ENCODE measurements around the gene BCL2L1.
"Not testable (repeated sequence)": the region's sequence is repeated elsewhere in the genome, so short reads cannot be mapped to it uniquely, and the experiment has no call there.

BCL2L1 gene

GRCh38 chr20:31722257-31723068 lies at the start of gene BCL2L1:
TSS of gene BCL2L1 (minus strand) at chr20:31722868. CDS start at chr20:31722218, 650 bp downstream.
- peak; percentile 67 to 72 for DNase-seq (ENCODE audit: low read depth in 2 of 2)

DNA sequence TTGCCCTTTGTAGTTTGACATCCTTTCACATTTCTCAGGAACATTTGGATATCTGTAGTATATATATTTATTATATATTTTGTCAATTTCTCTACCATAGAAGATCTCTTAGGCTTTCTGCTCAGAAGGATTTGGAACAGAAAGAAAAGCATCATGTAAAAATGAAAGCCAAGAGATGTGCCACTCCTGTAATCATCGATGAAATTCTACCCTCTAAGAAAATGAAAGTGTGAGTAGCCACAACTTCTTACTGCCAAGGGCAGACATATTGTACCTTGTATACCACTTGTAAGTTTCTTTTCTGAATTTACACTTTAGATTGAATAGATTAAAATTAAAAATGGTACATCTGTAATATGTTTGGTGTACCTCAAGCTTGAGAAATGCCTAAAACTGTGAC lies 47.6 kb upstream of the BCL2L1 start:
- DNase-seq (ENCODE audit: low read depth in 2 of 2) = no peak

- no peak for DNase-seq (ENCODE audit: low read depth in 2 of 2)
Measured at GRCh38 chr20:31769681-31770080, 47.0 kb upstream of the BCL2L1 start.

DNA sequence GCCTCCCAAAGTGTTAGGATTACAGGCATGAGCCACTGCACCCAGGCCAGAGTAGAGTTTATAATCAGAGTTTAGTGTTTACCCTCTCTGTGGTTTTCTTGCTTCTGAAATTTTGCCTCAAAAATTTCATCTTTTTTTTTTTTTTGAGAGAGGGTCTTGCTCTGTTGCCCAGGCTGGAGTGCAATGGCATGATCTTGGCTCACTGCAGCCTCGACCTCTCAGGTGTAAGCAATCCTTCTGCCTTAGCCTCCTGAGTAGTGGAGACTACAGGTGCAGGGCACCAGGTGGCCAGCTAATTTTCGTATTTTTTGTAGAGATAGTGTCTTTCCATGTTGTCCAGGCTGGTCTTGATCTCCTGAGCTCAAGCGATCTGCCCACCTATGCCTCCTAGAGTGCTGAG lies 45.1 kb upstream of the BCL2L1 start:
- no peak for DNase-seq (ENCODE audit: low read depth in 2 of 2)

- DNase-seq (ENCODE audit: low read depth in 2 of 2) = no peak
Measured at GRCh38 chr20:31764641-31765305, 42.1 kb upstream of the BCL2L1 start.

DNA sequence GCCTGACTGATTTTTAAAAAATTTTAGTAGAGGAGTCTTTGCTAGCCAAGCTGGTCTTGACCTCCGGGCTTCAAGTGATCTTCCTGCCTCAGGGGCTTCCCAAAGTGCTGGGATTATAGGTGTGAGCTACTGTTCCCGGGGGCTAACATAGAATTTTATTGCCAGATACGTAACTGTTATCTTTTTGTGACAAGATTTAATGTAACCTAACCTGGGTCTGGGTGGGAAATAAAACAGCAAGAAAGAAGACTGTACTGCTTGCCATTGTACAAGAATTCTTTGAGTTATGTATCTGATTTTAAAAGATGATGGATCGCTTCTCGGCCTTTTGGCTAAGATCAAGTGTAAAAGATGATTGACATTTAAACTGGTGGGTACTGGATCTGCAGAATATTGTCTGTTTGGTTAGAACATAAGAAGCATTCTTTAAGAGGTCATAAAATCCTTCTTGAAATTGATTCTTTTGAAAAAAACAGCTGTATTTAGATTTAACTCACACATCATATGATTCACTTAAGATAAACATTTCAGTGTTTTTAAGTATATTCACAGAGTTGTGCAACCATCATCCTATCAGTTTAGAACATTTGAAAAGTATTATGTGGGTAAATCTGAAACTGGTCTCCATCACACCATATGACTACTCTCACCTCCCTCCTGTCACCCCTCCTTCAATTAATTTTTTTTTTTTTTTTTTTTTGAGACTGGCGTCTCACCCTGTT lies 38.0 kb upstream of the BCL2L1 start:
- no peak for DNase-seq (ENCODE audit: low read depth in 2 of 2)

GRCh38 chr20:31759836-31760518 lies 37.3 kb upstream of the BCL2L1 start:
- no peak for DNase-seq (ENCODE audit: low read depth in 2 of 2)

GRCh38 chr20:31758991-31759390 lies 36.3 kb upstream of the BCL2L1 start:
- no peak for DNase-seq (ENCODE audit: low read depth in 2 of 2)

DNA sequence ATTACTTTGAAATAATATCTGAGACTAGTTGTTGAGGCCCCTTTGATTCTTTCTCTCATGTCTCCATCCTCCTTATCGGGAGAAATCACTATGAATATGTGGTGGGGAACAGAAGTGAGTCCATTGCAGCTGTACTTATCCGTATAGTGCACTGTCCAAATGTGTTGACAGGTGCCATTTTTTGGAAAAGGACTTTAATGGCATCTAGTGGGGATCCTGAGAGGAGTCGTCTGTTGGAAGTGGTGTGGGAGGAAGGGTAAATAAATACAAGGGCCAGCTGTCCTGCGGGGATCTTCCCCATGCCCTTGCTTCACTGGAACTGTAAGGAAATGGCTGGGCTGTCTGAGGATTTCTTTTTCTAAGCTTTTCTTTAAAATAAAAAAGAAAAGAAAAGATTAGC lies 35.9 kb upstream of the BCL2L1 start:
- no peak for DNase-seq (ENCODE audit: low read depth in 2 of 2)

DNA sequence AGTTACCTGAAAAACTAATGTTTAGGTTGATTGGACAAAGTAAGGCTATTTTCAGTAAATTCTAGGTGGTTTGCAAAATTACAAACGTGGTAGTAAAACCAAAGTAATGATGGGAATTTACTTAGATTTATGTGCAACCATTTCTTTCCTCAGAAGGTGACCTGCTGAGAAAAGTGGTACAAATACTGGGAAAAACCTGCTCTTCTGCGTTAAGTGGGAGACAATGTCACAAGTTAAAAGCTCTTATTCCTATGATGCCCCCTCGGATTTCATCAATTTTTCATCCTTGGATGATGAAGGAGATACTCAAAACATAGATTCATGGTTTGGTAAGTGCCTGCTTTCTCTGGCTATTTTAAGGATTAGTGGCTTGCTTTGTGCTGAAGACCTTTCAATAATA lies 34.6 kb upstream of the BCL2L1 start:
- no peak for DNase-seq (ENCODE audit: low read depth in 2 of 2)

DNA sequence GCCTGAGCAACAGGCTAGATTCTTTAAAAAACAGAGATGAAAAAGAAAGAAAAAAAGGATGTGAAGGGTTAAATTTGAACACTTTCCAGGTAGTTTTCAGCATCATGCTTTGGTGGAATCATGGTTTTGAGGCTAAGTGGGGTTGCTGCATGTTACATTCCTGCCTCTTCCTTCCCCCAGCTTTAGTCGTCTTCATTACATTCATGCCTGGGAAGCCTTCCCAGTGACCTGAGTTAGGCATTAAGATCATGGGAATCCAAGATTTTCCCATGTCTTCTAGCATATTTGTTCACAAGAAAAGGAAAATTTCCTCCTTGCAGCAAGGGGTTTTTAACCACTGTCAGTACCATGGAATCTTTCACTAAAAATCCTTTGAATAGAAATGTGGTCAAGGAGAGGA lies 28.5 kb upstream of the BCL2L1 start:
- no peak for DNase-seq (ENCODE audit: low read depth in 2 of 2)

GRCh38 chr20:31749223-31749622 lies 26.6 kb upstream of the BCL2L1 start:
- no peak for DNase-seq (ENCODE audit: low read depth in 2 of 2)

GRCh38 chr20:31747640-31748039 lies 25.0 kb upstream of the BCL2L1 start:
- no peak for DNase-seq (ENCODE audit: low read depth in 2 of 2)

DNA sequence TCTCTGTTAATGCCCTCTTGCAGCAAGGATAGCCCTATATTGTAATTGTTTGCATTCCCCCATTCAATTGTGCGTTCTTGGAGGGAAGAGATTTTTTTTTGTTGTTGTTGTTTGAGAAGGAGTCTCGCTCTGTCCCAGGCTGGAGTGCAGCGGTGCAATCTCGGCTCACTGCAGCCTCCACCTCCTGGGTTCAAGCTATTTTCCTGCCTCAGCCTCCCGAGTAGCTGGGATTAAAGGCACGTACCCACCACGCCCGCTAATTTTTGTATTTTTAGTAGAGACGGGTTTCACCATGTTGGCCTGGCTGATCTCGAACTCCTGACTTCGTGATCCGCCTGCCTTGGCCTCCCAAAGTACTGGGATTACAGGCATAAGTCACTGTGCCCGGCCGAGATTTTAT lies 24.4 kb upstream of the BCL2L1 start:
- DNase-seq (ENCODE audit: low read depth in 2 of 2) = not testable (repeated sequence)

DNA sequence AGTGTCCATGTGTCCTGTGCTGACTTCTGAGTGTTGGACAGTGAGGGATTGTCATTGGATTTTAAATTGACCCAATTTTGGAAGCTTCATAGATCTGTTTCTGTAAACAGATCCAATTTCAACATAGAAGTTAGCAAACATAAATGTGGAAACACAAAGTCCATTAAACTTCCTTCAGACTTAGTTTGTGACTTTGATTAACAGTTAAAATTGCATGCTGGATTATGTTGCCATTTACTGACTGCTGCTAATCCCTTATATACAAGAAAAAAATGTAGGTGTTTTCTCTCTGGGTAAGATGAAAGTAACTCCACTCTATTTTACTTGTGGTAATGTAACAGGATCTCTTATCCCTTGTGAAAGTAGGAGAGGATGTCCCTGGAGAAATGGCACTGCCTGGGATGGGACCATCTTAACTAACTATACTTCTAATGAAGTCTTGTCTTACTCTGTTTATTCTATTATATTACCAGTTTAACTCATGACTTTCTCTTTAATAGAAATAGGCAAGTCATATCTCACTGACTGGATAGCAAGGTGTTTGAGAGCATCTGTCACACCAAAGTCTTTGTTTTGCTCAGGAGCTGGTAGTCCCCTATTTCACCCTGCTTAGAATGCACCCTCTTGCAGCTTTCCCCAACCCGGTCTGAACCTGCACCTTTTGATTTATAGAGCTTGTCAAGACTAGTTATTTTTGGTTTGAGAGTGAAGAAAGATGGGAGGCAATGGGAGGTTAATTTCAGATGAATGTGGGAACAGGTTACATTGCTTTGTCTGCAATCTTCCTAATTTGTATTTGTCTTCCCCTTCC lies 23.6 kb upstream of the BCL2L1 start:
- no peak for DNase-seq (ENCODE audit: low read depth in 2 of 2)

DNA sequence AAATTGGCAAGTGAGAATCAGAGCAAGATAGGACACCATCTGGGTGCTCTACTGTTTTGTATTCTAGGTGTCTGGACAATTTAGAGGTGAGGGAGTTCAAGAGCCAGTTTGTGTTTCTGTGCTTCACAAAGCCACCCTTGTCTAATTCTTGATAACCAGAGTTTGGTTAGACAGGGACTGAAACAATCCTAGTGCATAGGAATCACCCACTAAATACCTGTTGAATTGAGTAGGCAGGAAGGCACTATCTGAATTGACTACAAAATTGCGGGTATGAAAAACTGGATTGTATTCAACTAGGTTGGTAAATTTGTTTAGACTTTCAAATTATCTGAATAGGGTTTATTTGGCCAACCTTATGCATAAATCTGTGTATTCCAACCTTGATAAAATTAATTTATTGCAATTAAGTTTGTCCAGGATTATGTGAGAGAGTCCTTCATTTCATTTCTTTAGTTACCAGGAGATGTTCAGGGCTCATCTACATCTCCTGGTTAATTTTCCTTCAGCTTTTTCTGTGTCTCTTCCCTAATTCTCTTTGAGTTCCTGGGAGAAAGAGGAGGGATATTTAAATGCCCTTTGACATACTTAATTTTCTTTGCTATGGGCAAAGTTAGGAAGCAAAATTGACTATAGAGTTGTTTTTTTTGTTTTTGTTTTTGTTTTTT lies 18.1 kb upstream of the BCL2L1 start:
- no peak for DNase-seq (ENCODE audit: low read depth in 2 of 2)

DNA sequence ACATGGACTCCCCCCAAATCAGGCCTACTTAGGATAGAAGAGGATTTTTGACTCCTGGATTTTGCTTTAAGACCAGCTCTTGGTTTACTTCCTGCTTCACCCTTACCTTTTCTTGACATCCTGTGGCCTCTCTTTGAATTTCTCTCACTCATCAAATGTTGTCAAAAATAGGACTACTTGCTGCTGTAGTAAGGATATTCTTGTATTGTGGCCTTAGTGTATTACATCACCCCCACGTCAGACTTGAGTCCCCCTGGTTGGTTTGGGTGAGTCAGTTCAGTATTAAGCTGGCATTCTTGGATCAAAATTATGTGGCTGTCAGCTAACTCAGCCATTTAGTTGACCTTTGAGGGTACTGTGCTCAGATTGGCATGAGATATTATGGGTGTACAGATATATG lies 17.5 kb upstream of the BCL2L1 start:
- no peak for DNase-seq (ENCODE audit: low read depth in 2 of 2)

DNA sequence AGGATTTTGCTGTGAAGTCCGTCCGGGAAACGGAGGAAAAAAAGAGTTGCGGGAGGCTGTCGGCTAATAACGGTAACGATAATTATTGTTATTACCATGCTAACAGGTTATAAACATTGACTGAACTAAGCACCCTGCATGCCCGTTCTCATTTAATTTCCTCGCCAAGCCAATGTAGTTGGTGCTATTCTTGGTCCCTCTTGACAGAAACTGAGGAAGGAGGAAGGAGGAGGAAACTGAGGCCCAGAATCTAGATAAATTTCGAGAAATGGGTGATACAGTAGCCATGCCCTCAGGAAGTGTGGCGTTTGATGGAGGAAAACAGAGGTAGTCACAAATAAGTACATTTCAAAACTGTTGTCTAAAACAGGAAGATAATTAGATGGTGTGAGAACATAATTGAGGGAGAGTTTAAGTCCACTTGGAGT lies 16.9 kb upstream of the BCL2L1 start:
- no peak for DNase-seq (ENCODE audit: low read depth in 2 of 2)

- peak; percentile 83 to 84 for DNase-seq (ENCODE audit: low read depth in 2 of 2)
Measured at GRCh38 chr20:31738729-31739549, 16.3 kb upstream of the BCL2L1 start, which contains the start of gene TPX2. TSS of gene TPX2 (plus strand) at chr20:31739290. CDS start at chr20:31757477, 18,187 bp downstream.

DNA sequence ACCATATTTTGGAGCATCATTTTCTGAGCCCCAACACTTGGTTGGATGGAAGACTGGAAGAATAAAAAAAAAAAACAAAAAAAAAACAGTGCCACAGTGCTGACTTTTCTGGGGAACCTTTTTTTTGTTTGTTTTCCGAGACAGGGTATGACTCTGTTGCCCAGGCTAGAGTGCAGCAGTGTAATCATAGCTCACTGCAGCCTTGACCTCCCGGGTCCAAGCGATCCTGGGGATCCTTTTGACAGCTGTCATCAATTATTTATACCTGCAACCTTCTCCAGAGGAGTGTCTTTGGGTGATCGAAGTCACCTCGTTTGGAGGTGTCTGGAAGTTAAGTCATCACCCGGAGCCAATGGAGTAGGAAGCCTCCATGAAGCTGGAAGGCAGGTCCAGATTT lies 8.7 kb upstream of the BCL2L1 start:
- no peak for DNase-seq (ENCODE audit: low read depth in 2 of 2)

All from stimulated activated CD4-positive, alpha-beta T cell treated with anti-CD3 and anti-CD28 coated beads, Interleukin-15, amount 100 ng/mL, for 48 hours (primary cell).